Measurements from ENCODE around the gene RNF213.

Gene RNF213

GRCh38 chr17:80225230-80225629 is 35.4 kb upstream of the RNF213 start:
- H3K36me3 ChIP-seq (ENCODE audit: control insufficient read depth, insufficient read depth, low read length), result peaks cover 5% of the 10 kb centered on the region
- no peak overlapping the region for H3K9ac ChIP-seq (ENCODE audit: low read length)
- no peaks in the 10 kb centered on the region for H3K9me3 ChIP-seq (ENCODE audit: control insufficient read depth, insufficient read depth, low read depth, low read length)
- peak overlapping the region; percentile 9; the same call in 1 of the 2 replicates for H3K27ac ChIP-seq (ENCODE audit: low read depth, low read length)
- H3K4me3 ChIP-seq (ENCODE audit: low read depth, low read length), result 0 out of 2 replicates have a peak overlapping the region, but pooled peaks have one; percentile 7
- peaks cover 21% of the 10 kb centered on the region for H3K4me1 ChIP-seq (ENCODE audit: control insufficient read depth, insufficient read depth, low read length)
- no peaks in the 10 kb centered on the region for H3K27me3 ChIP-seq (ENCODE audit: control insufficient read depth, insufficient read depth, low read length)

GRCh38 chr17:80227156-80227555 is 33.5 kb upstream of the RNF213 start:
- Histone ChIP-seq H3K4me3 (ENCODE audit: low read depth, low read length) (no peak overlapping the region), H3K9ac (ENCODE audit: low read length) (no peak overlapping the region), H3K9me3 (ENCODE audit: control insufficient read depth, insufficient read depth, low read depth, low read length) (peaks cover 1% of the 10 kb centered on the region; the same call in 1 of the 2 replicates), H3K4me1 (ENCODE audit: control insufficient read depth, insufficient read depth, low read length) (peaks cover 14% of the 10 kb centered on the region), H3K27ac (ENCODE audit: low read depth, low read length) (no peak overlapping the region), H3K36me3 (ENCODE audit: control insufficient read depth, insufficient read depth, low read length) (peaks cover 17% of the 10 kb centered on the region), H3K27me3 (ENCODE audit: control insufficient read depth, insufficient read depth, low read length) (no peaks in the 10 kb centered on the region)

- Histone ChIP-seq H3K4me3 (ENCODE audit: low read depth, low read length) (no peak overlapping the region), H3K36me3 (ENCODE audit: control insufficient read depth, insufficient read depth, low read length) (peaks cover 19% of the 10 kb centered on the region), H3K9ac (ENCODE audit: low read length) (no peak overlapping the region), H3K27ac (ENCODE audit: low read depth, low read length) (no peak overlapping the region), H3K9me3 (ENCODE audit: control insufficient read depth, insufficient read depth, low read depth, low read length) (peaks cover 6% of the 10 kb centered on the region; the same call in 1 of the 2 replicates), H3K27me3 (ENCODE audit: control insufficient read depth, insufficient read depth, low read length) (no peaks in the 10 kb centered on the region), H3K4me1 (ENCODE audit: control insufficient read depth, insufficient read depth, low read length) (peaks cover 14% of the 10 kb centered on the region)
These were observed 33.0 kb upstream of the RNF213 start for GRCh38 chr17:80227666-80228065.

GRCh38 chr17:80228477-80228876 is 32.2 kb upstream of the RNF213 start:
- peaks cover 23% of the 10 kb centered on the region for H3K36me3 ChIP-seq (ENCODE audit: control insufficient read depth, insufficient read depth, low read length)
- no peak overlapping the region for H3K4me3 ChIP-seq (ENCODE audit: low read depth, low read length)

GRCh38 chr17:80229011-80229410 is 31.6 kb upstream of the RNF213 start:
- no peak overlapping the region for H3K27ac ChIP-seq (ENCODE audit: low read depth, low read length)
- H3K4me3 ChIP-seq (ENCODE audit: low read depth, low read length), result no peak overlapping the region
- peaks cover 13% of the 10 kb centered on the region; the same call in 1 of the 2 replicates for H3K9me3 ChIP-seq (ENCODE audit: control insufficient read depth, insufficient read depth, low read depth, low read length)
- peaks cover 25% of the 10 kb centered on the region for H3K36me3 ChIP-seq (ENCODE audit: control insufficient read depth, insufficient read depth, low read length)
- peaks cover 14% of the 10 kb centered on the region for H3K4me1 ChIP-seq (ENCODE audit: control insufficient read depth, insufficient read depth, low read length)
- no peaks in the 10 kb centered on the region for H3K27me3 ChIP-seq (ENCODE audit: control insufficient read depth, insufficient read depth, low read length)
- no peak overlapping the region for H3K9ac ChIP-seq (ENCODE audit: low read length)

More at GRCh38 chr17:80228477-80228876, 32.2 kb upstream of the RNF213 start:
- H3K9me3 ChIP-seq (ENCODE audit: control insufficient read depth, insufficient read depth, low read depth, low read length), result peaks cover 13% of the 10 kb centered on the region; the same call in 1 of the 2 replicates
- H3K27ac ChIP-seq (ENCODE audit: low read depth, low read length), result no peak overlapping the region
- H3K4me1 ChIP-seq (ENCODE audit: control insufficient read depth, insufficient read depth, low read length), result peaks cover 14% of the 10 kb centered on the region
- H3K9ac ChIP-seq (ENCODE audit: low read length), result no peak overlapping the region
- H3K27me3 ChIP-seq (ENCODE audit: control insufficient read depth, insufficient read depth, low read length), result no peaks in the 10 kb centered on the region

- Histone ChIP-seq H3K4me3 (ENCODE audit: low read depth, low read length) (no peak overlapping the region), H3K4me1 (ENCODE audit: control insufficient read depth, insufficient read depth, low read length) (no peaks in the 10 kb centered on the region), H3K9me3 (ENCODE audit: control insufficient read depth, insufficient read depth, low read depth, low read length) (peaks cover 13% of the 10 kb centered on the region; the same call in 1 of the 2 replicates), H3K27me3 (ENCODE audit: control insufficient read depth, insufficient read depth, low read length) (no peaks in the 10 kb centered on the region), H3K36me3 (ENCODE audit: control insufficient read depth, insufficient read depth, low read length) (peaks cover 38% of the 10 kb centered on the region), H3K27ac (ENCODE audit: low read depth, low read length) (no peak overlapping the region), H3K9ac (ENCODE audit: low read length) (no peak overlapping the region)
These were observed 28.2 kb upstream of the RNF213 start for GRCh38 chr17:80232438-80232837.

GRCh38 chr17:80233202-80233601 is 27.4 kb upstream of the RNF213 start:
- Histone ChIP-seq H3K36me3 (ENCODE audit: control insufficient read depth, insufficient read depth, low read length) (peaks cover 41% of the 10 kb centered on the region), H3K9ac (ENCODE audit: low read length) (no peak overlapping the region), H3K9me3 (ENCODE audit: control insufficient read depth, insufficient read depth, low read depth, low read length) (peaks cover 13% of the 10 kb centered on the region; the same call in 1 of the 2 replicates), H3K27me3 (ENCODE audit: control insufficient read depth, insufficient read depth, low read length) (no peaks in the 10 kb centered on the region), H3K4me3 (ENCODE audit: low read depth, low read length) (no peak overlapping the region), H3K4me1 (ENCODE audit: control insufficient read depth, insufficient read depth, low read length) (no peaks in the 10 kb centered on the region), H3K27ac (ENCODE audit: low read depth, low read length) (no peak overlapping the region)

- Histone ChIP-seq H3K9ac (ENCODE audit: low read length) (no peak overlapping the region), H3K36me3 (ENCODE audit: control insufficient read depth, insufficient read depth, low read length) (peaks cover 44% of the 10 kb centered on the region), H3K27ac (ENCODE audit: low read depth, low read length) (no peak overlapping the region), H3K4me3 (ENCODE audit: low read depth, low read length) (no peak overlapping the region), H3K27me3 (ENCODE audit: control insufficient read depth, insufficient read depth, low read length) (no peaks in the 10 kb centered on the region), H3K4me1 (ENCODE audit: control insufficient read depth, insufficient read depth, low read length) (no peaks in the 10 kb centered on the region), H3K9me3 (ENCODE audit: control insufficient read depth, insufficient read depth, low read depth, low read length) (peaks cover 13% of the 10 kb centered on the region; the same call in 1 of the 2 replicates)
These were observed 23.7 kb upstream of the RNF213 start for GRCh38 chr17:80236911-80237310.

GRCh38 chr17:80237386-80237785 is 23.3 kb upstream of the RNF213 start:
- H3K36me3 ChIP-seq (ENCODE audit: control insufficient read depth, insufficient read depth, low read length), result peaks cover 44% of the 10 kb centered on the region
- H3K4me1 ChIP-seq (ENCODE audit: control insufficient read depth, insufficient read depth, low read length), result no peaks in the 10 kb centered on the region
- H3K4me3 ChIP-seq (ENCODE audit: low read depth, low read length), result no peak overlapping the region
- no peak overlapping the region for H3K9ac ChIP-seq (ENCODE audit: low read length)
- peaks cover 9% of the 10 kb centered on the region; the same call in 1 of the 2 replicates for H3K9me3 ChIP-seq (ENCODE audit: control insufficient read depth, insufficient read depth, low read depth, low read length)
- H3K27ac ChIP-seq (ENCODE audit: low read depth, low read length), result no peak overlapping the region
- no peaks in the 10 kb centered on the region for H3K27me3 ChIP-seq (ENCODE audit: control insufficient read depth, insufficient read depth, low read length)

- no peak overlapping the region for H3K9ac ChIP-seq (ENCODE audit: low read length)
These were observed 18.1 kb upstream of the RNF213 start for GRCh38 chr17:80242505-80242904.

GRCh38 chr17:80243526-80244433 is 16.9 kb upstream of the RNF213 start:
- Histone ChIP-seq H3K9ac (ENCODE audit: low read length) (no peak overlapping the region), H3K27me3 (ENCODE audit: control insufficient read depth, insufficient read depth, low read length) (no peaks in the 10 kb centered on the region), H3K9me3 (ENCODE audit: control insufficient read depth, insufficient read depth, low read depth, low read length) (no peaks in the 10 kb centered on the region), H3K4me3 (ENCODE audit: low read depth, low read length) (no peak overlapping the region), H3K4me1 (ENCODE audit: control insufficient read depth, insufficient read depth, low read length) (no peaks in the 10 kb centered on the region), H3K27ac (ENCODE audit: low read depth, low read length) (no peak overlapping the region), H3K36me3 (ENCODE audit: control insufficient read depth, insufficient read depth, low read length) (peaks cover 53% of the 10 kb centered on the region)

More at GRCh38 chr17:80242505-80242904, 18.1 kb upstream of the RNF213 start:
- Histone ChIP-seq H3K27me3 (ENCODE audit: control insufficient read depth, insufficient read depth, low read length) (no peaks in the 10 kb centered on the region), H3K9me3 (ENCODE audit: control insufficient read depth, insufficient read depth, low read depth, low read length) (no peaks in the 10 kb centered on the region), H3K4me3 (ENCODE audit: low read depth, low read length) (no peak overlapping the region), H3K36me3 (ENCODE audit: control insufficient read depth, insufficient read depth, low read length) (peaks cover 57% of the 10 kb centered on the region), H3K4me1 (ENCODE audit: control insufficient read depth, insufficient read depth, low read length) (no peaks in the 10 kb centered on the region), H3K27ac (ENCODE audit: low read depth, low read length) (no peak overlapping the region)

Data from HUES6 (cell line).